Measurements from ENCODE around the gene RPSA.

GRCh38 chr3:39434574-39434973 lies 28.1 kb downstream of the RPSA start:
- TF ChIP-seq SRF (IDR thresholded peaks at IDR 0.05; ENCODE audit: low read depth) (no peak), EGR1 (IDR thresholded peaks at IDR 0.05; ENCODE audit: low read depth) (no peak), CTCF (IDR thresholded peaks at IDR 0.05 in 2 of 3, conservative IDR thresholded peaks at IDR 0.05 in 1 of 3; ENCODE audit: borderline replicate concordance in 1 of 3, insufficient read depth in 1 of 3, low read depth in 2 of 3, low read length in 2 of 3) (no peak), POLR2A (IDR thresholded peaks at IDR 0.05; ENCODE audit: borderline replicate concordance, extremely low read depth, insufficient read depth, insufficient read length) (no peak), SIN3A (IDR thresholded peaks at IDR 0.05; ENCODE audit: low read depth) (no peak), ZNF274 (IDR thresholded peaks at IDR 0.05; ENCODE audit: low read depth, low read length) (no peak), EZH2 (IDR thresholded peaks at IDR 0.05) (no peak), SP1 (IDR thresholded peaks at IDR 0.05; ENCODE audit: low read depth) (no peak)
